A549 treated with GW870086 at 1 μM for 4 hours (cell line): ENCODE data around the gene ACSM6. TPM values are rescaled to one million over a fixed set of nuclear protein-coding genes. Genes with fewer than 3 reads are reported as not detected.

Experiments used
- total RNA-seq: library from RNA; stranded (reverse); fragments of 200-300 nt; extraction: Qiagen RNA extraction; gene quantifications from 5 replicates; pipeline ENCODE4 v1.2.3, GENCODE V29; 2022; ENCODE audit warnings: low read depth

ACSM6 gene, protein sequence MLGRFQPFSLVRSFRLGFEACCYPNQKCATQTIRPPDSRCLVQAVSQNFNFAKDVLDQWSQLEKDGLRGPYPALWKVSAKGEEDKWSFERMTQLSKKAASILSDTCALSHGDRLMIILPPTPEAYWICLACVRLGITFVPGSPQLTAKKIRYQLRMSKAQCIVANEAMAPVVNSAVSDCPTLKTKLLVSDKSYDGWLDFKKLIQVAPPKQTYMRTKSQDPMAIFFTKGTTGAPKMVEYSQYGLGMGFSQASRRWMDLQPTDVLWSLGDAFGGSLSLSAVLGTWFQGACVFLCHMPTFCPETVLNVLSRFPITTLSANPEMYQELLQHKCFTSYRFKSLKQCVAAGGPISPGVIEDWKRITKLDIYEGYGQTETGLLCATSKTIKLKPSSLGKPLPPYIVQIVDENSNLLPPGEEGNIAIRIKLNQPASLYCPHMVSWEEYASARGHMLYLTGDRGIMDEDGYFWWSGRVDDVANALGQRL
- not detected in 5 replicates for total RNA-seq

DNA sequence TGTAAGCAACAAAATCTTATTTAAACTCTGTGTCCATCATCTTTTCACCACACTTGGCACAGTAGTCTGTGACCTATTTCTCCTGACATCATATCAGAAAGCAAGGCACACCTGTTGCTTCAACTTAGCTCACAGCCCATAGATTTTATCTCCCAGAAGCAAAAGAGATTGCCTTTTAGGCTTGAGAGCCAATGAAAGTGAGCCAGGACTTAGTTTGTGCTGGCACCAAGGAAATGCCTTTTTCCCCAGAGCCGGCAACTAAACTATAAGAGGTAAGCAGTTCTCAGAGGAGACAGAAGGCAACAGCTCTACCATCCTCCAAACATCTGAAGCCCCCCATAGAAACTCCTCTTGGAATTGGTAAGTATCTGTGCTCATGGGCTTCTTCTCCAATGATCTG is at the start of gene ACSM6:
Gene ACSM6 (plus strand): TSS at position 295 of the 400 bp plus-strand sequence. CDS start 248 bp downstream, outside the sequence.

Other genes with a start within 250 kb of the ACSM6 start
- not detected in 5 replicates for gene CYP2C8, start 124.7 kb upstream of the ACSM6 start, total RNA-seq
- gene PDLIM1, start 96.8 kb downstream of the ACSM6 start, total RNA-seq, result 221 to 244 TPM (median 231 TPM) in 5 replicates